ENCODE measurements around the gene SRPK1.

Gene SRPK1

GRCh38 chr6:35787266-35788218, 133.4 kb downstream of the SRPK1 start:
- no peak overlapping the region for H2BK5ac ChIP-seq (ENCODE audit: low read depth, low read length, poor library complexity, severe bottlenecking)
- no peaks in the 10 kb centered on the region for H3K4me1 ChIP-seq (ENCODE audit: control insufficient read depth, insufficient read depth, low read depth, low read length)
- no peak overlapping the region for H3K4ac ChIP-seq (ENCODE audit: low read depth in 1 of 2, low read length in 2 of 2)
- H3K18ac ChIP-seq (ENCODE audit: low read depth in 1 of 2, low read length in 2 of 2), result no peak overlapping the region
- 93% methylated on average over 13 of the region's 13 CpGs for WGBS
- H3K4me2 ChIP-seq (ENCODE audit: low read length, poor library complexity, severe bottlenecking), result no peak overlapping the region
- H4K8ac ChIP-seq (ENCODE audit: low read length), result no peak overlapping the region
- H3K9me3 ChIP-seq (ENCODE audit: control insufficient read depth, low read length), result no peaks in the 10 kb centered on the region
- H3K27ac ChIP-seq (ENCODE audit: low read length, poor library complexity, severe bottlenecking), result no peak overlapping the region
- no peaks in the 10 kb centered on the region for H3K36me3 ChIP-seq (ENCODE audit: control insufficient read depth in 1 of 2, insufficient read depth in 2 of 2, low read depth in 1 of 2, low read length in 2 of 2)
- H3K23ac ChIP-seq (ENCODE audit: low read length in 2 of 2), result no peak overlapping the region
- no peak overlapping the region for H2AK5ac ChIP-seq (ENCODE audit: low read length, severe bottlenecking)
- no peak overlapping the region for H2BK15ac ChIP-seq (ENCODE audit: low read depth, poor library complexity, severe bottlenecking)
- H3K4me3 ChIP-seq (ENCODE audit: insufficient read depth in 1 of 2, low read depth in 1 of 2, low read length in 2 of 2), result no peak overlapping the region
- H2BK12ac ChIP-seq (ENCODE audit: low read length in 2 of 2), result no peak overlapping the region
- peaks cover 27 to 74% of the 10 kb centered on the region in 2 experiments for H3K27me3 ChIP-seq (ENCODE audit: control insufficient read depth in 1 of 2, insufficient read depth in 1 of 2, low read length in 2 of 2)
- H3K9ac ChIP-seq (ENCODE audit: low read length), result no peak overlapping the region
- H3K14ac ChIP-seq (ENCODE audit: low read length in 2 of 2), result no peak overlapping the region
- no peak overlapping the region for H4K91ac ChIP-seq (ENCODE audit: low read length)
- no peak overlapping the region for H2AFZ ChIP-seq (ENCODE audit: low read depth, low read length)
- DNase-seq, result no peak
- H3K79me1 ChIP-seq (replicated peaks; ENCODE audit: low read length, poor library complexity, severe bottlenecking), result no peaks in the 10 kb centered on the region
- H2BK120ac ChIP-seq (ENCODE audit: low read depth, low read length), result no peak overlapping the region

GRCh38 chr6:35786810-35787209, 134.1 kb downstream of the SRPK1 start:
- Histone ChIP-seq H3K9ac (ENCODE audit: low read length) (no peak overlapping the region), H4K91ac (ENCODE audit: low read length) (no peak overlapping the region), H4K8ac (ENCODE audit: low read length) (no peak overlapping the region), H2BK120ac (ENCODE audit: low read depth, low read length) (no peak overlapping the region), H3K23ac (ENCODE audit: low read length in 2 of 2) (no peak overlapping the region), H3K14ac (ENCODE audit: low read length in 2 of 2) (no peak overlapping the region), H3K9me3 (ENCODE audit: control insufficient read depth, low read length) (no peaks in the 10 kb centered on the region), H3K79me1 (replicated peaks; ENCODE audit: low read length, poor library complexity, severe bottlenecking) (no peaks in the 10 kb centered on the region), H3K36me3 (ENCODE audit: control insufficient read depth in 1 of 2, insufficient read depth in 2 of 2, low read depth in 1 of 2, low read length in 2 of 2) (no peaks in the 10 kb centered on the region), H3K18ac (ENCODE audit: low read depth in 1 of 2, low read length in 2 of 2) (no peak overlapping the region), H2BK15ac (ENCODE audit: low read depth, poor library complexity, severe bottlenecking) (no peak overlapping the region), H3K4me1 (ENCODE audit: control insufficient read depth, insufficient read depth, low read depth, low read length) (no peaks in the 10 kb centered on the region), H3K4me2 (ENCODE audit: low read length, poor library complexity, severe bottlenecking) (no peak overlapping the region), H3K4ac (ENCODE audit: low read depth in 1 of 2, low read length in 2 of 2) (no peak overlapping the region), H3K27ac (ENCODE audit: low read length, poor library complexity, severe bottlenecking) (no peak overlapping the region), H2AK5ac (ENCODE audit: low read length, severe bottlenecking) (no peak overlapping the region), H2BK5ac (ENCODE audit: low read depth, low read length, poor library complexity, severe bottlenecking) (no peak overlapping the region), H3K27me3 (ENCODE audit: control insufficient read depth in 1 of 2, insufficient read depth in 1 of 2, low read length in 2 of 2) (peaks cover 27 to 75% of the 10 kb centered on the region in 2 experiments), H2BK12ac (ENCODE audit: low read length in 2 of 2) (no peak overlapping the region), H2AFZ (ENCODE audit: low read depth, low read length) (no peak overlapping the region), H3K4me3 (ENCODE audit: insufficient read depth in 1 of 2, low read depth in 1 of 2, low read length in 2 of 2) (no peak overlapping the region)
- no peak for DNase-seq
- WGBS, result 78% methylated on average over 25 of the region's 25 CpGs

GRCh38 chr6:35786272-35786671, 134.6 kb downstream of the SRPK1 start:
- no peak overlapping the region for H2AFZ ChIP-seq (ENCODE audit: low read depth, low read length)
- whole genome bisulfite sequencing, result 75% methylated on average over 2 of the region's 2 CpGs
- H2BK120ac ChIP-seq (ENCODE audit: low read depth, low read length), result no peak overlapping the region
- no peak overlapping the region for H2BK15ac ChIP-seq (ENCODE audit: low read depth, poor library complexity, severe bottlenecking)
- no peak overlapping the region for H2BK5ac ChIP-seq (ENCODE audit: low read depth, low read length, poor library complexity, severe bottlenecking)
- H3K4ac ChIP-seq (ENCODE audit: low read depth in 1 of 2, low read length in 2 of 2), result no peak overlapping the region
- no peak overlapping the region for H4K91ac ChIP-seq (ENCODE audit: low read length)
- H4K8ac ChIP-seq (ENCODE audit: low read length), result no peak overlapping the region
- no peaks in the 10 kb centered on the region for H3K79me1 ChIP-seq (replicated peaks; ENCODE audit: low read length, poor library complexity, severe bottlenecking)
- no peak for DNase-seq
- no peak overlapping the region for H3K4me2 ChIP-seq (ENCODE audit: low read length, poor library complexity, severe bottlenecking)
- H2BK12ac ChIP-seq (ENCODE audit: low read length in 2 of 2), result no peak overlapping the region
- no peak overlapping the region for H3K9ac ChIP-seq (ENCODE audit: low read length)
- no peak overlapping the region for H3K14ac ChIP-seq (ENCODE audit: low read length in 2 of 2)
- H3K4me3 ChIP-seq (ENCODE audit: insufficient read depth in 1 of 2, low read depth in 1 of 2, low read length in 2 of 2), result no peak overlapping the region
- H3K27ac ChIP-seq (ENCODE audit: low read length, poor library complexity, severe bottlenecking), result no peak overlapping the region
- no peaks in the 10 kb centered on the region for H3K9me3 ChIP-seq (ENCODE audit: control insufficient read depth, low read length)
- no peak overlapping the region for H2AK5ac ChIP-seq (ENCODE audit: low read length, severe bottlenecking)
- no peaks in the 10 kb centered on the region for H3K36me3 ChIP-seq (ENCODE audit: control insufficient read depth in 1 of 2, insufficient read depth in 2 of 2, low read depth in 1 of 2, low read length in 2 of 2)
- H3K23ac ChIP-seq (ENCODE audit: low read length in 2 of 2), result no peak overlapping the region
- H3K18ac ChIP-seq (ENCODE audit: low read depth in 1 of 2, low read length in 2 of 2), result no peak overlapping the region
- H3K4me1 ChIP-seq (ENCODE audit: control insufficient read depth, insufficient read depth, low read depth, low read length), result no peaks in the 10 kb centered on the region
- H3K27me3 ChIP-seq (ENCODE audit: control insufficient read depth in 1 of 2, insufficient read depth in 1 of 2, low read length in 2 of 2), result peaks cover 27 to 77% of the 10 kb centered on the region in 2 experiments

GRCh38 chr6:35784200-35784599, 136.7 kb downstream of the SRPK1 start:
- no peak overlapping the region for H2BK12ac ChIP-seq (ENCODE audit: low read length in 2 of 2)
- no peak overlapping the region for H3K4me2 ChIP-seq (ENCODE audit: low read length, poor library complexity, severe bottlenecking)
- no peaks in the 10 kb centered on the region for H3K79me1 ChIP-seq (replicated peaks; ENCODE audit: low read length, poor library complexity, severe bottlenecking)
- H4K8ac ChIP-seq (ENCODE audit: low read length), result no peak overlapping the region
- H3K23ac ChIP-seq (ENCODE audit: low read length in 2 of 2), result no peak overlapping the region
- no peak overlapping the region for H4K91ac ChIP-seq (ENCODE audit: low read length)
- no peak overlapping the region for H3K4ac ChIP-seq (ENCODE audit: low read depth in 1 of 2, low read length in 2 of 2)
- WGBS, result 93% methylated on average over 1 of the region's 2 CpGs
- H3K9me3 ChIP-seq (ENCODE audit: control insufficient read depth, low read length), result no peaks in the 10 kb centered on the region
- no peak overlapping the region for H3K9ac ChIP-seq (ENCODE audit: low read length)
- DNase-seq, result no peak
- no peak overlapping the region for H2AK5ac ChIP-seq (ENCODE audit: low read length, severe bottlenecking)
- H3K4me3 ChIP-seq (ENCODE audit: insufficient read depth in 1 of 2, low read depth in 1 of 2, low read length in 2 of 2), result no peak overlapping the region
- H3K36me3 ChIP-seq (ENCODE audit: control insufficient read depth in 1 of 2, insufficient read depth in 2 of 2, low read depth in 1 of 2, low read length in 2 of 2), result no peaks in the 10 kb centered on the region
- H3K18ac ChIP-seq (ENCODE audit: low read depth in 1 of 2, low read length in 2 of 2), result no peak overlapping the region
- no peak overlapping the region for H2BK120ac ChIP-seq (ENCODE audit: low read depth, low read length)
- H3K27ac ChIP-seq (ENCODE audit: low read length, poor library complexity, severe bottlenecking), result no peak overlapping the region
- peaks cover 27 to 73% of the 10 kb centered on the region in 2 experiments for H3K27me3 ChIP-seq (ENCODE audit: control insufficient read depth in 1 of 2, insufficient read depth in 1 of 2, low read length in 2 of 2)
- no peak overlapping the region for H3K14ac ChIP-seq (ENCODE audit: low read length in 2 of 2)
- no peak overlapping the region for H2BK15ac ChIP-seq (ENCODE audit: low read depth, poor library complexity, severe bottlenecking)
- H2BK5ac ChIP-seq (ENCODE audit: low read depth, low read length, poor library complexity, severe bottlenecking), result no peak overlapping the region
- H2AFZ ChIP-seq (ENCODE audit: low read depth, low read length), result no peak overlapping the region
- no peaks in the 10 kb centered on the region for H3K4me1 ChIP-seq (ENCODE audit: control insufficient read depth, insufficient read depth, low read depth, low read length)

All from mesenchymal stem cell (in vitro differentiated cells and primary cell).